Raji (cell line): ENCODE data around the gene KCNAB1.

Experiments used
- POLR2A ChIP-seq: IDR thresholded peaks from 2 replicates; pipeline ENCODE4 v1.6.1; 2011; ENCODE audit warnings: low read depth, low read length, control low read depth; ENCODE audit not compliant: insufficient read depth

KCNAB1 gene

GRCh38 chr3:156317462-156318074 lies 197.2 kb downstream of the KCNAB1 start:
- no peak for TF ChIP-seq POLR2A

- no peak for TF ChIP-seq POLR2A
Observed at GRCh38 chr3:156321945-156322344, 201.6 kb downstream of the KCNAB1 start.

GRCh38 chr3:156323466-156323865 lies 203.1 kb downstream of the KCNAB1 start:
- no peak for TF ChIP-seq POLR2A

- TF ChIP-seq POLR2A, result no peak
Observed at GRCh38 chr3:156330415-156330814, 210.0 kb downstream of the KCNAB1 start.

GRCh38 chr3:156332304-156332703 lies 211.9 kb downstream of the KCNAB1 start:
- TF ChIP-seq POLR2A, result no peak

GRCh38 chr3:156334841-156335545 lies 214.6 kb downstream of the KCNAB1 start:
- no peak for TF ChIP-seq POLR2A

- TF ChIP-seq POLR2A, result no peak
Observed at GRCh38 chr3:156339491-156339890, 219.1 kb downstream of the KCNAB1 start.

GRCh38 chr3:156341332-156341731 lies 221.0 kb downstream of the KCNAB1 start:
- TF ChIP-seq POLR2A, result no peak

GRCh38 chr3:156341831-156342416 lies 221.5 kb downstream of the KCNAB1 start:
- TF ChIP-seq POLR2A, result no peak

GRCh38 chr3:156344215-156344614 lies 223.8 kb downstream of the KCNAB1 start:
- no peak for TF ChIP-seq POLR2A

- TF ChIP-seq POLR2A, result no peak
Observed at GRCh38 chr3:156349111-156349510, 228.7 kb downstream of the KCNAB1 start.

GRCh38 chr3:156349978-156350377 lies 229.6 kb downstream of the KCNAB1 start:
- no peak for TF ChIP-seq POLR2A

- no peak for TF ChIP-seq POLR2A
Observed at GRCh38 chr3:156350781-156351180, 230.4 kb downstream of the KCNAB1 start.

GRCh38 chr3:156351783-156352182 lies 231.4 kb downstream of the KCNAB1 start:
- TF ChIP-seq POLR2A, result no peak

- TF ChIP-seq POLR2A, result no peak
Observed at GRCh38 chr3:156352728-156353127, 232.3 kb downstream of the KCNAB1 start.

GRCh38 chr3:156353563-156353962 lies 233.2 kb downstream of the KCNAB1 start:
- no peak for TF ChIP-seq POLR2A
